ENCODE data around the gene OR5B17. TPM values are rescaled to one million over a fixed set of nuclear protein-coding genes. Genes with fewer than 3 reads are reported as not detected.
"Not testable (repeated sequence)": the region's sequence is repeated elsewhere in the genome, so short reads cannot be mapped to it uniquely, and the experiment has no call there.

The OR5B17 gene
- polyA plus RNA-seq (ENCODE audit: insufficient read length in 10 of 10): not detected
- long read RNA-seq, donor 1: 0 reads
- long read RNA-seq, donor 2: 0 reads
- long read RNA-seq, donor 3: 0 reads
- long read RNA-seq, donor 4: 0 reads
- long read RNA-seq, donor 5: 0 reads
- long read RNA-seq, donor 6: 0 reads
- long read RNA-seq, donor 7: 0 reads
- long read RNA-seq, donor 8: 0 reads
- long read RNA-seq, donor 9: 0 reads

- DNase-seq: no peak
Measured at GRCh38 chr11:58358969-58359368, at the start of gene OR5B17. Gene OR5B17, minus strand, starts transcription at chr11:58359069. Its CDS starts 0 bp downstream, at chr11:58359069.

DNA sequence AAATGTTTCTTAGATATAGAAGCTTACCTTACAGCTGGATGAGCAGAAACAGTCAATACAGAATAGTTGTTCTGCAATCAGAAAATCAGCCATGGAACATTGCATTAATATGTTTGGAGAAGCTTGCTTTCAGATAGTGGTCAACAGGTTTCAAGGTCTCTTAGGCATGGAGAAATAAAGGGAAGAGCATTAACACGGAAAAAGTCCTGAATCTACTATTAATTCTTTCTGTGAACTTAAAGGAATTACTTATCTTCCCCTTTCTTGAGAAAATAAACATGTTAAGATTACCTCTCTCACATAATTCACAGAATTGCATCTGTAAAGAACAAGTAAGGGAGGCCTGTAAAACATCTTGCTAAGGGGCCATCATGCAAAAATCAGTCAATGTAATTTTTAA lies 47.9 kb upstream of the OR5B17 start, which contains the start of gene OR5B3:
TSS of gene OR5B3 (minus strand) at position 101 of the 400 bp plus-strand sequence. CDS start 3,465 bp downstream, outside the sequence.
- no peak for DNase-seq

DNA sequence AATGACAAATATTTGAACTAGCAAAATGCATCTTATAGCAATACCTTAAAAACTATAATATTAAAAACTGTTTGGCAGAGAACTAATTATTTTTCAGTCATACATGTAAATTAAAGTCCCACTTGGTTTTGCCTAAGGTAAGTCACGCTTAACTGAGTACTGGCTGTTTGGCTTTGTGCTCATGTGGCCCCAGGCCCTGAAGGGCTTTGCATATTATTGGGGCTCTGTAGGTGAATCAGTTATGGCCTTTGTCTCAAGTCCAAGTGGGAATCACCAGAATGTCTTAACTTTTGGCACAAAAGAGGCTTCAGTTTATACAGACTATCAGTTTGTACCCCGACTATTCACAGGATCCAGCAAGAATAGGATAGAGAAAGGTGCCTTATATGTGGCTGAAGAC lies 40.8 kb upstream of the OR5B17 start:
- DNase-seq: not testable (repeated sequence)

GRCh38 chr11:58395581-58395980 lies 36.7 kb upstream of the OR5B17 start:
- DNase-seq: no peak

DNA sequence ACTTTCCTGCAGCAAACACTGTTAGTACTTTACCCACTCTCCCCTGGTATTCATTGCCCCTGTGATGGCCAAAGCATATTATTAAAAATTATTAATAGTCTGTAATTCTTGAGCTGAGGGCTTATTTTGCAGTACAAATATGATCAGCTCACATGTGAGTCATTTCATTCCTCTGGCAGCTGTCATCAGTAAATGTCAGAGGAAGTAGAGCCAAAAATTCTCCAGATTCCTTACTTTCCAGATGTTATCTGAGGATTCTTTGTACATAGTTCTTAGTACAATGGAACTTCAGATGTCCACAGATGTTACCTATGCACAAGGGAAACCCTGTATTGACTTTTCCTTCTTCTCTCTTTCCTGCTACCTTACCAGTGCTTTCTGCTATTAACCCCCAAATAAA lies 35.3 kb upstream of the OR5B17 start:
- peak in 1 of 3 donors; percentile 12 for DNase-seq

- DNase-seq: no peak
Measured at GRCh38 chr11:58392746-58393145, 33.9 kb upstream of the OR5B17 start.

DNA sequence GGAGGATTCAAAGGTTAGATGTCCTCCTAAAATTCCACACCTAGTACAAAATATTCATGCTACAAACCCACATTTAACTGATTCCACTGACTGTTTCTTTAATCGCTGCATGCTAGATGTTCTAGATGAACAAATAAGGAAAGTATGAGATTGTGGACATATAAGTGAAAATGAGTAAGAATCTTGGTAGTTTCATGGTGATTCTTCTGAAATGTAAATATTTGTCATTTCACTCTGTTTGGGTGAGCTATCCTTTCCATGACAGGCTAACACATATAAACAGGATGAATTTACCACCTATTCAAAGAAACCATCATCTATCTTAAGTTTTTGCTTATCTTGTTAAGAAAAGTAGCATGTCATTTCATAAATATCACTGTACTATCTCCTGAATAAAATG lies 33.0 kb upstream of the OR5B17 start:
- DNase-seq: no peak

DNA sequence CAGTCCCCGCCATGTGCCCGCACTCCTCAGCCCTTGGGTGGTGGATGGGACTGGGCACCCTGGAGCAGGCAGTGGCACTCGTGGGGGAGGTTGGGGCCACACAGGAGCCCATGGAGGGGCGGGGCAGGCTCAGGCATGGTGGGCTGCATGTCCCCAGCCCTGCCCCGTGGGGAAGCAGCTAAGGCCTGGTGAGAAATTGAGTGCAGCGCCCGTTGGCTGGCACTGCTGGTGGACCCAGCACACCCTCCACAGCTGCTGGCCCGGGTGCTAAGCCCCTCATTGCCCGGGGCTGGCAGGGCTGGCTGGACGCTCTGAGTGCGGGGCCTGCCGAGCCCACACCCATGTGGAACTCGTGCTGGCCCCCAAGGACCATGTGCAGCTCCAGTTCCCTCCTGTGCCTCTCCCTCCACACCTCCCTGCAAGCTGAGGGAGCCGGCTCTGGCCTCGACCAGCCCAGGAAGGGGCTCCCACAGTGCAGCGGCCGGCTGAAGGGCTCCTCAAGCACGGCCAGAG lies 31.7 kb upstream of the OR5B17 start:
- DNase-seq: no peak

DNA sequence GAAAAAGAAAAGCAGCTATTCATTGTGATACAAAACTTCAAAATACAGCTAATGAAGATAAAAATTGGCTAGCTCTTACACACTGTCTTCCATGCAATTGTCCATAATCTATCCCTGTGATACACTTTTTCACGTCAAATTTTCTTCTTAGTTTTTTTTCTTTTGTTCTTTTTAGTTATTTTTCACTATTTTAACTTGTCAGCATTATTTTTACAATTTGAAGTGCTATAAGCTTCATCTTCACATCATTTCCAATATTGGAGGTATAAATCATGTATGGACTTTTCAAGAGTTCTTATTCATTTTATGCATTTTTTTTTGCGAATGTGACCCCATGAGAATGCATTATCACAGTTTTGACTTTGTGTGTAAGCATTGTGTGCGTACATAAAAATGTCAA lies 4.1 kb downstream of the OR5B17 start:
- no peak for DNase-seq

GRCh38 chr11:58345204-58345603 lies 13.7 kb downstream of the OR5B17 start:
- DNase-seq: no peak

DNA sequence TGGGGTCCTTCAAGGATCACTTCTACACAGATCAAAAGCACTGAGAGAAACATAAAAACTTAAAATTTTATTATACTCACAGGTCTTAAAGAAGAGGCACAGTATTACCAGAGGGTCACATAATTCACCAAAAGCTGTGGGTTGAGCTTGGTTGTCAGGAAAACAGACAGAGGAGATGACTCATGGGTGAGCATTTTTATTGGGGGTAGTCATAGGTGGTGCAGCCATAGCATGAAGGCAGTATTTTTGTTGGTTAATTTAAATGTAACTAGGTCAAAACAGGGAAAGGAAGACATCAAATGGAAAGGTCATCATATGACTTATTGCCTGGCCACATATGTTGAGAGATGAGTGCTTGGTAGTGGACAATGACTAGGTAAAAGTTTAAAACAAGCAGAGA lies 24.2 kb downstream of the OR5B17 start:
- peak in 1 of 3 donors; percentile 7 for DNase-seq

- DNase-seq: no peak
Measured at GRCh38 chr11:58330861-58331260, 28.0 kb downstream of the OR5B17 start.

DNA sequence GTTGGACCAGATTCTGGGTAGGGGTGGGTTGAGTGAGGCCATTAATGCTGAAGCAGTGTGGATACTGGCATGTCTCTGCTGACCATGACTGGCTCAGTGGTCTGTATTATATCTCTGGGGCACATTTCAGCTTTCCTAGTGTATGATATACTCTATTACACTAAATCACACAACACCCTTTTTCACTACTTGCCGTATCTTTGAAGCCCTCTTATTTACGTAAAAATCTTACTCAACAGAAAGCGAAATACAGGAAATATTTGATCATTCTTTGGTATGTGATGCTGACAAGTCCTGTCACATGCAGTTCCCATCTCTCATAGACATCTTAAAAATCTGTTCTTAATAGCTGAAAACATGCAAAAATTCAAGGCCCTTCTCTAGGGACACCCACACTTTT lies 40.3 kb downstream of the OR5B17 start:
- DNase-seq: no peak

DNA sequence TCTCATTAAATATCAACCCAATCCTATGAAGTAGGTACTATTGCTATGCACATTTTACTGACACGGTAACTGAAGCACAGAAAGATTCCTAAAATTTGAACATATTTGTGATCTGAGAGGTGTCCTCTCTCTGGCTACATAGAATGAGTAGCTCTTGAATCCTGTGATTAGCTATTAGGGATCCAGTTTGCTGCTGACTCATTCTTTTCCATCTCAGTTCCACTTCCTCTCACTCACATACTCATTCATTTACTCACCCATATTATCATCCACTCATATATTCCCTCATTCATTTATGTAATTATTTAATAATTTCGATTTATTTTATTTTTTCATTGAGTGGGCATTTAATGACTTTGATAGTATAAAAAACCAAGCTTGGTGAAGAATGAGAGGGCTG lies 42.7 kb downstream of the OR5B17 start:
- DNase-seq: no peak

Other genes starting within 250 kb of the OR5B17 start
- gene OR9I1, start 233.5 kb downstream of the OR5B17 start, polyA plus RNA-seq (ENCODE audit: insufficient read length in 10 of 10): not detected
- gene OR9Q2, start 170.0 kb downstream of the OR5B17 start, polyA plus RNA-seq (ENCODE audit: insufficient read length in 10 of 10): not detected
- gene OR1S2, start 154.9 kb downstream of the OR5B17 start, polyA plus RNA-seq (ENCODE audit: insufficient read length in 10 of 10): not detected
- not detected for gene OR1S1, start 146.3 kb downstream of the OR5B17 start, polyA plus RNA-seq (ENCODE audit: insufficient read length in 10 of 10)
- gene OR10Q1, start 130.2 kb downstream of the OR5B17 start, polyA plus RNA-seq (ENCODE audit: insufficient read length in 10 of 10): not detected
- gene OR10W1, start 90.8 kb downstream of the OR5B17 start, polyA plus RNA-seq (ENCODE audit: insufficient read length in 10 of 10): not detected
- gene OR5B3, start 47.8 kb upstream of the OR5B17 start, polyA plus RNA-seq (ENCODE audit: insufficient read length in 10 of 10): not detected
- gene OR5B2, start 69.1 kb upstream of the OR5B17 start, polyA plus RNA-seq (ENCODE audit: insufficient read length in 10 of 10): not detected
- not detected for gene OR5B12, start 83.2 kb upstream of the OR5B17 start, polyA plus RNA-seq (ENCODE audit: insufficient read length in 10 of 10)
- not detected for gene OR5B21, start 149.0 kb upstream of the OR5B17 start, polyA plus RNA-seq (ENCODE audit: insufficient read length in 10 of 10)
- 1 to 10 TPM; 2.6 to 6.6 (median 4.2) TPM for gene LPXN, start 216.8 kb upstream of the OR5B17 start, polyA plus RNA-seq (ENCODE audit: insufficient read length in 10 of 10)
- gene ZFP91, start 220.0 kb upstream of the OR5B17 start, polyA plus RNA-seq (ENCODE audit: insufficient read length in 10 of 10): 10 to 100 TPM; 37.1 to 48.6 (median 43.2) TPM